ENCODE results near the gene ACOX1.

Gene ACOX1

DNA sequence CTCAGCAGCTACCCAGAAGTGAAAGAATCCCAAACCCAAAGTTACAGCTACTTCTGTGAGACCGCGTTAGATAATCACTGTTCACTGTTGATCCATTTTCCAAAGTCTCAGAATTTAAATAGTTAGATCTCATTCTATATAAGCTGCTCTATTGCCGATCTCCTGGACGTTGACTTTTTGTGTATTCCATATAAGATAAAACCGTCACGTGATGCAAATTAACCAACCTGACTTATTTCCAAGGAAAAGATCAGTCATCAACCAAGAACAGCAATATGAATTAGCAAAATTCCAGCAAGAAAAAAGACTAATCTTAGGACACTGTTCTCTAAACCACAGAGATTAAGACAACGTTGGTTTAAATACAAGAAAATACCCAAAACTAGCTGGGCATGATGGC is 8.3 kb downstream of the ACOX1 start:
- TF ChIP-seq TAF1 (IDR thresholded peaks at IDR 0.05; ENCODE audit: low read depth) (no peak), YY1 (IDR thresholded peaks at IDR 0.05; ENCODE audit: low read depth) (no peak), EP300 (IDR thresholded peaks at IDR 0.05; ENCODE audit: borderline replicate concordance) (no peak), FOXM1 (IDR thresholded peaks at IDR 0.05; ENCODE audit: borderline replicate concordance, low read depth) (no peak), ZBTB7A (IDR thresholded peaks at IDR 0.05; ENCODE audit: low read depth) (no peak), TCF12 (IDR thresholded peaks at IDR 0.05; ENCODE audit: low read depth) (no peak), RAD21 (IDR thresholded peaks at IDR 0.05; ENCODE audit: low read depth) (no peak), CEBPB (IDR thresholded peaks at IDR 0.05) (no peak), TEAD4 (IDR thresholded peaks at IDR 0.05) (no peak), CREB1 (IDR thresholded peaks at IDR 0.05; ENCODE audit: low read depth) (no peak), NFIC (IDR thresholded peaks at IDR 0.05) (no peak), EGR1 (IDR thresholded peaks at IDR 0.05) (no peak)
- TF ChIP-seq, protein P1, sequence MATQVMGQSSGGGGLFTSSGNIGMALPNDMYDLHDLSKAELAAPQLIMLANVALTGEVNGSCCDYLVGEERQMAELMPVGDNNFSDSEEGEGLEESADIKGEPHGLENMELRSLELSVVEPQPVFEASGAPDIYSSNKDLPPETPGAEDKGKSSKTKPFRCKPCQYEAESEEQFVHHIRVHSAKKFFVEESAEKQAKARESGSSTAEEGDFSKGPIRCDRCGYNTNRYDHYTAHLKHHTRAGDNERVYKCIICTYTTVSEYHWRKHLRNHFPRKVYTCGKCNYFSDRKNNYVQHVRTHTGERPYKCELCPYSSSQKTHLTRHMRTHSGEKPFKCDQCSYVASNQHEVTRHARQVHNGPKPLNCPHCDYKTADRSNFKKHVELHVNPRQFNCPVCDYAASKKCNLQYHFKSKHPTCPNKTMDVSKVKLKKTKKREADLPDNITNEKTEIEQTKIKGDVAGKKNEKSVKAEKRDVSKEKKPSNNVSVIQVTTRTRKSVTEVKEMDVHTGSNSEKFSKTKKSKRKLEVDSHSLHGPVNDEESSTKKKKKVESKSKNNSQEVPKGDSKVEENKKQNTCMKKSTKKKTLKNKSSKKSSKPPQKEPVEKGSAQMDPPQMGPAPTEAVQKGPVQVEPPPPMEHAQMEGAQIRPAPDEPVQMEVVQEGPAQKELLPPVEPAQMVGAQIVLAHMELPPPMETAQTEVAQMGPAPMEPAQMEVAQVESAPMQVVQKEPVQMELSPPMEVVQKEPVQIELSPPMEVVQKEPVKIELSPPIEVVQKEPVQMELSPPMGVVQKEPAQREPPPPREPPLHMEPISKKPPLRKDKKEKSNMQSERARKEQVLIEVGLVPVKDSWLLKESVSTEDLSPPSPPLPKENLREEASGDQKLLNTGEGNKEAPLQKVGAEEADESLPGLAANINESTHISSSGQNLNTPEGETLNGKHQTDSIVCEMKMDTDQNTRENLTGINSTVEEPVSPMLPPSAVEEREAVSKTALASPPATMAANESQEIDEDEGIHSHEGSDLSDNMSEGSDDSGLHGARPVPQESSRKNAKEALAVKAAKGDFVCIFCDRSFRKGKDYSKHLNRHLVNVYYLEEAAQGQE (IDR thresholded peaks at IDR 0.05; ENCODE audit: low read depth): no peak
- TF ChIP-seq, protein P2, sequence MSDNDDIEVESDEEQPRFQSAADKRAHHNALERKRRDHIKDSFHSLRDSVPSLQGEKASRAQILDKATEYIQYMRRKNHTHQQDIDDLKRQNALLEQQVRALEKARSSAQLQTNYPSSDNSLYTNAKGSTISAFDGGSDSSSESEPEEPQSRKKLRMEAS (IDR thresholded peaks at IDR 0.05): no peak
- TF ChIP-seq, protein P3, sequence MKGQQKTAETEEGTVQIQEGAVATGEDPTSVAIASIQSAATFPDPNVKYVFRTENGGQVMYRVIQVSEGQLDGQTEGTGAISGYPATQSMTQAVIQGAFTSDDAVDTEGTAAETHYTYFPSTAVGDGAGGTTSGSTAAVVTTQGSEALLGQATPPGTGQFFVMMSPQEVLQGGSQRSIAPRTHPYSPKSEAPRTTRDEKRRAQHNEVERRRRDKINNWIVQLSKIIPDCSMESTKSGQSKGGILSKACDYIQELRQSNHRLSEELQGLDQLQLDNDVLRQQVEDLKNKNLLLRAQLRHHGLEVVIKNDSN (IDR thresholded peaks at IDR 0.05): no peak

DNA sequence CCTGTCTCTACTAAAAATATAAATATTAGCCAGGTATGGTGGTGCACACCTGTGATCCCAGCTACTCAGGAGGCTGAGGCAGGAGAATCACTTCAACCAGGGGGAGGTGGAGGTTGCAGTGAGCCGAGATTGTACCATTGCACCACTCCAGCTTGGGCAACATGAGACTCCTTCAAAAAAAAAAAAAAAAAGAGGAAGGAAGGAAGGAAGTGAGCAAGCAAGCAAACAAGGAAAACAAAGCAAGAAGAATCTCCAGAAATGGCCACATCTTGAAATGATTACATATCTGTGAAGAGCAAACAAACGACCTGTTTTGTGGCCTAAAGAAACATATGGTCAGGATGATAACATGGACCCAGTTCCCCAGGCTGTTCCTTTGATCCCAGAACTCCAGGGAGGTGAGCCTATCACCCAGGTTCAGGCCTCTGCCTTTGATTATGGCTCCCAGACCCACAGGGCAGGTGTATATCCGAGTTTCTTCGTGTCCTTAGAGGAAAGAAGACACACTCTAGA is 8.9 kb downstream of the ACOX1 start:
- TF ChIP-seq TAF1 (IDR thresholded peaks at IDR 0.05; ENCODE audit: low read depth) (no peak), YY1 (IDR thresholded peaks at IDR 0.05; ENCODE audit: low read depth) (no peak), EP300 (IDR thresholded peaks at IDR 0.05; ENCODE audit: borderline replicate concordance) (no peak), CREB1 (IDR thresholded peaks at IDR 0.05; ENCODE audit: low read depth) (no peak), TEAD4 (IDR thresholded peaks at IDR 0.05) (no peak), TCF12 (IDR thresholded peaks at IDR 0.05; ENCODE audit: low read depth) (no peak), EGR1 (IDR thresholded peaks at IDR 0.05) (no peak), ZBTB7A (IDR thresholded peaks at IDR 0.05; ENCODE audit: low read depth) (no peak), RAD21 (IDR thresholded peaks at IDR 0.05; ENCODE audit: low read depth) (no peak), NFIC (IDR thresholded peaks at IDR 0.05) (no peak), CEBPB (IDR thresholded peaks at IDR 0.05) (no peak), FOXM1 (IDR thresholded peaks at IDR 0.05; ENCODE audit: borderline replicate concordance, low read depth) (no peak)
- TF ChIP-seq, protein P2 (IDR thresholded peaks at IDR 0.05): no peak
- TF ChIP-seq, protein P1 (IDR thresholded peaks at IDR 0.05; ENCODE audit: low read depth): no peak
- TF ChIP-seq, protein P3 (IDR thresholded peaks at IDR 0.05): no peak

DNA sequence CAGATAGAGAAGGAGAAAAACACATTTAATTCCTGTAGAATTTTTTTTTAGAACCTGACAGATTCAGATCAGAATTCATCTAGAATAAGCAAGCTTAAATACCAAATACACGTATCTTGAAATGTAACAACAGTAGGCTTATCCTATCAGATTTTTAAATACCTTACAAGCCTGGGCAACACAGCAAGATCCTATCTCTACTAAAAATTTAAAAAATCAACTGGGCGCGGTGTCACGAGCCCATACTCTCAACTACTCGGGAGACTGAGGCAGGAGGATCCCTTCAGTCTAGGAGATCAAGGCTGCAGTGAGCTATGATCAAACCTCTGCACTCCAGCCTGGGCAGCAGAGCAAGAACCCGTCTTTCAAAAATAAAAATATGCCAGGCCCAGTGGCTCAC is 13.5 kb downstream of the ACOX1 start:
- no peak for TF ChIP-seq ZBTB7A (IDR thresholded peaks at IDR 0.05; ENCODE audit: low read depth)
- no peak for TF ChIP-seq NFIC (IDR thresholded peaks at IDR 0.05)
- TF ChIP-seq FOXM1 (IDR thresholded peaks at IDR 0.05; ENCODE audit: borderline replicate concordance, low read depth): no peak
- no peak for TF ChIP-seq CREB1 (IDR thresholded peaks at IDR 0.05; ENCODE audit: low read depth)
- TF ChIP-seq EGR1 (IDR thresholded peaks at IDR 0.05): no peak
- no peak for TF ChIP-seq YY1 (IDR thresholded peaks at IDR 0.05; ENCODE audit: low read depth)
- no peak for TF ChIP-seq EP300 (IDR thresholded peaks at IDR 0.05; ENCODE audit: borderline replicate concordance)
- TF ChIP-seq TCF12 (IDR thresholded peaks at IDR 0.05; ENCODE audit: low read depth): no peak
- no peak for TF ChIP-seq RAD21 (IDR thresholded peaks at IDR 0.05; ENCODE audit: low read depth)
- TF ChIP-seq TEAD4 (IDR thresholded peaks at IDR 0.05): no peak
- TF ChIP-seq, protein P2 (IDR thresholded peaks at IDR 0.05): no peak
- TF ChIP-seq, protein P3 (IDR thresholded peaks at IDR 0.05): no peak
- TF ChIP-seq CEBPB (IDR thresholded peaks at IDR 0.05): no peak
- TF ChIP-seq, protein P1 (IDR thresholded peaks at IDR 0.05; ENCODE audit: low read depth): no peak
- TF ChIP-seq TAF1 (IDR thresholded peaks at IDR 0.05; ENCODE audit: low read depth): no peak

All from Ishikawa (cell line).